HG03175 (cell line): ENCODE results near the gene CCL11.

ENCODE experiments used
- ATAC-seq: cut with Tn5 transposase; IDR thresholded peaks from one replicate; pipeline ENCODE4 v1.9.1; 2021; ENCODE audit warnings: mild to moderate bottlenecking, moderate library complexity; ENCODE audit not compliant: unreplicated experiment

CCL11 gene

GRCh38 chr17:34257299-34257985 is 28.1 kb upstream of the CCL11 start:
- ATAC-seq, result no peak

- no peak for ATAC-seq
Observed at GRCh38 chr17:34257986-34258326, 27.6 kb upstream of the CCL11 start.

GRCh38 chr17:34259146-34259545 is 26.4 kb upstream of the CCL11 start:
- no peak for ATAC-seq

GRCh38 chr17:34260861-34261260 is 24.7 kb upstream of the CCL11 start:
- no peak for ATAC-seq

- no peak for ATAC-seq
Observed at GRCh38 chr17:34261568-34262337, 23.8 kb upstream of the CCL11 start.

DNA sequence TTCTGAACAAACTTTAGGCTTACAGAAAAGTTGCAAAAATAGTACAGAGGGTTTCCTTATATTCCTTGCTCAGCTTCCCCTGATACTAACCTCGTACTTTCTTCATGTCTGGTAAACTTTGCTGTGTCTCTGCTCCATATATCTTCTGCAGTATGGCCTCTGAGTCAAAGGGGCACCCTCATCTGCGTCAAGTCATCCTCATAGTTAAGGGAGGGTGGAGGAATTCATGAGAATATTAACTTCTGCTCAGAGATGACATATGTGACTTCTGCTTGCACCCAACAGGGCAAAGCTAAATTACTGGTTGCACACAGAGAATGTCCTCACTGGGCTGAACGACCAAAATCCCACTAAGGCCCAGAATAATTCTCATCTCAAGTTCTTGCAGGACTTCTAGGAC is 19.8 kb upstream of the CCL11 start:
- ATAC-seq, result no peak

- ATAC-seq, result no peak
Observed at GRCh38 chr17:34269969-34270368, 15.6 kb upstream of the CCL11 start, which contains the start of gene CCL7. TSS of gene CCL7 (plus strand) at chr17:34270221. CDS start at chr17:34270291, 70 bp downstream.

GRCh38 chr17:34275881-34276280 is 9.7 kb upstream of the CCL11 start:
- ATAC-seq, result no peak

DNA sequence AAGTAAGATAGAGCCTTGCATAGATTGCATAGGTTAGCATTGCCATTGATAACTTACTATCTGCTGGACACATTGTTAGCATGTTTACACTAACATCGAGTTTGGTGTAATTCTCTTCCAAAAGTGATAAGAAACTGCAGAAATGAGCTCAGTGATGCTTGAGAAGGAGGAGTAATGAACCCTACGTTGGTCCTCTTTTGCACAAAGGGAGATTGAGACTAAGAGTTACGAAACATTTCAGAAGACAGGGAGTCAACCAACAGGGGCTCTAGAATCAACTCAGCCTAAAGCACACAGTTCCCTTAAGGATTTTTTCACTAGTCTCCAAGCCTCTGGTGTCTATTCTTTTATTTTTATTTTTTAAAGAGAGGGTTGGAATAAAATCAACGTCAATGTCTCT is 8.7 kb upstream of the CCL11 start:
- no peak for ATAC-seq

DNA sequence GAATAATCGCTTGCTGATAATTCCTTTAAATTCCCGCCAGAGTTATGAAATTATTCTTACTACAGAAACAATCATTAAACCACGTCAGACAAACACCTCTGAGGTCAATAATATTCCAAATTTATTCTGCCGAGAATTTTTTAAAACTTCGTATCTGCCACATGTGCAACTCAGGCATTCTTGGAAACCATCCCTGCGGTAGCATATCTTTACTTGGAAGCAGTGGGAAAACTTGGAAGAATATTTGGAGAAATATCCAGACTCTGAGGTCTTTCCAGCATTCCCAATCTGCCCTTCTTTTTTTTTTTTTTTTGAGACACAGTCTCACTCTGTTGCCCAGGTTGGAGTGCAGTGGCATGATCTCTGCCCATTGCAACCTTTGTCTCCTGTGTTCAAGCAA is 2.0 kb upstream of the CCL11 start:
- ATAC-seq, result no peak

- no peak for ATAC-seq
Observed at GRCh38 chr17:34287875-34288274, 2.3 kb downstream of the CCL11 start.

- no peak for ATAC-seq
Observed at GRCh38 chr17:34290586-34290985, 5.0 kb downstream of the CCL11 start.

DNA sequence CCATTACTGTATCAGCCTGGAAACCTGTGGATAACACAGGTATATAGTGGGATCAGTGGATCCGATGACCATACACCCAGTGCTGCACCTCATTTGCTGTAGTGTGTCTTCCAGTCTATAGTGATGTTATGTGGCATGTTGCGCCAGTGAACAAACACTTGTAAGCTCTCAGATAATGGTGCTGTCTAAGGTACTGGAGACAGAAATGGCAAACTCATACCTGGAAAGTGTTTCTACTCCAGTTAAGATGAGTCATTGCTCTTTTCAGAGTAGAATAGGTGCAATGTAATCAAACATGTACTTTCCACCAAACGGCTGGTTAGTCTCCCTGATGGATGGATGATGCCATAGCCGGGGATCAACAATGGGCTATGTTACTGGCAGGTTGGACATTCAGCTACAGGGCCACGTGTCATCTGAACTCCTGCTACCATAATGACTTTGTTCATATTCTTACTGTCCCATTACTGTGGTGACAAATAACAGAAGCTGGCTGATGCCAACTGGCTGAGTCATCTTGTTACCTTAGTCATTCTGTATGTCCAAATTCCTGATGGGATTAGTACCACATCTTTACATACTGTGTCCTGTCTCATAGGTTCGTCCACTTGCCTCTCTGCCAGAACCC is 6.3 kb downstream of the CCL11 start:
- ATAC-seq, result no peak

GRCh38 chr17:34299027-34299426 is 13.5 kb downstream of the CCL11 start:
- ATAC-seq, result no peak

DNA sequence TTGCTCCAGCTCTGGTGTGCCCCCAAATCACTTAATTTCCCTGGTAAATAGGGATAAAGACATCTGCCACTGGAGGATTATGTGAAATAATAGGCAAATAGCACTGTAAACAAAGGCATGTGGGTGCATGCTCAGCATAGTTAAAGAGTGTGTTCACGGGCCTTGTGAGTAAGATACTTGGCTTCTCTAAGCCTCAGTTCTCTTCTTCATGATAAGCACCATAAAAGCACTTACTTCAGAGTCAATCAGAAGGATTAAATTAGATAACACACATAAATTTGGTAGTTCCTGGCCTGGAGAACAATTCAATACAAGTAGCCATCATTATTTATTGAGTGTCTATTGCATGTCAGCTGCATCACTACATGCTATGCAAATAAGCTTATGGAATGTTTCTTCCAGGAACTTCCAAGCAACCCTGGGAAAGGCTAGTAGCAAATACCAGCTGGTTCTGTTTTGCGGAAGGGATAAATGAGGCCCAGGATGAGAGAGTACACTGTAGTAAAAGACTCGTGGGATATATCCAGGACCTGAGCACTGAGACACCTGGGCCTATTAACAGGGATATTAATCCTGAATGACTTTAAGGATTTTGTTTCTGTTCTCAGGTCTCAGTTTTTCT is 14.5 kb downstream of the CCL11 start:
- no peak for ATAC-seq

DNA sequence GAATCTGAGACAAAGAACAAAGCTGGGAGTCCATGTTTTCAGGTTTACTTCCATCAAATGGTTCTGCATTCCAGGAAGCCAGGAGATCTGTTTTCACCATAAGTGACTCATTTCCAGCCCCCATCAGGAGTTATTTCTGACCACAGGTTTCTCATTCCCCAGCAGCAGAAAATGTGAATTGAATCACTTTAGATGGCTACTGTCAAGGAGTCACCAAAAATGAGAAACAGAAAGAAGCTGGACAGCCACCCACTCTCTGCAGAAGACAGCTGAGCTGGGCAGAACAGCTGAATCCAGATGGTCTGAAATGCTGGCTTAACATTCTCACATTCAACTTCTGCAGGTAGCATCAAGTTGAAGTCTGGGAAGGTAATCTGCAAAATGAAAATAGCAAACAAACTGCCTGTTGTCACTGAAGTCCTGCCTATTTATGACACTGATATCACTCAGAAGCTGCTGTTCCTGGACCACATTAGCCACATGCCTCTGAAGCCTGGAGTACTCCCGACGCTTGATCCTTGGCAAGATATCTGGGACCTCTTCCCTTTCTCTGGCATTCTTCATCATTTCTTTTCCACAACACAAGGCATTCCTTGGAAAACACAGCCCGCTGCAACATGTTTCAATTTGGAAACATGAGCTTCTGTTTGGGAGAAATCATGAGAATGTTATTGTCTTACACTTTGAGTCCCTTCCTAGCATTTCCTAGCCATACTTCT is 15.3 kb downstream of the CCL11 start:
- no peak for ATAC-seq

DNA sequence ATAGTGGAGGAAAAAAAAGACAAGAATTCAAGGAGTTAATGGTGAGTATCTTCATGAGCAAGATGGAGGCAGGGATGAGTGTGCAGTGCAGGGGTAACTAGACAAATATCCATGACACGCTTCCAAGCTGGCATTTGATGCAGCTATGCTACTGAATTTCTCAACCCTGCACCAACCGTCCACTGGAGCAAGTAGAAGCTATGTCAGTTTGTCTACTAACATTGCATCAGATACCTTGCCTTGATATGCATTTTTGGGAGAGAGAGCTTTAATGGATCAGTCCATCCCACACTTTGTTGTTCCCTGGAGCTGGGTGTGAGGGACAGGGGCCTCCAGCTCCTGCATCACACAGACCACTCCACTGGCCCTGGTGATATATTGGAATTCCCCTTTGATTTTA is 16.4 kb downstream of the CCL11 start:
- no peak for ATAC-seq

DNA sequence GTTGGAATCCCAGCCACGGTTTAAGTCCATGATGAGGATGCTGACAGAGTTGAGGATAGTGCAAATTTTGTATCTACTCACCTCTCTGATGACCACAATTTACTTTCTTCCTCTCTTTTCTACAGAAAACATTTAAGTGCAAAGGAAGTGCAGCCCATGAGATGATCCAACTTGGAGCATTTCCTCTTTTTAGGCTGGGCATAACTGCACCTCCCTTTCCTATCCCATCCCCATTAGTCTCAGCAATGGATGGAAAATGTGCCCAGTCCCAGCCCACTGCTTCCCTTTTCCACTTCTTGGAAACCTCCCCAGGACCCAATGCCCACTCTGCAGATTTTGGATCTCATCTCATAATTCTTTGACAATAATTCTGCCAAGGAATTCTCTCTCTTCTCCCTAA is 17.1 kb downstream of the CCL11 start:
- ATAC-seq, result no peak

- ATAC-seq, result no peak
Observed at GRCh38 chr17:34303606-34304005, 18.1 kb downstream of the CCL11 start.

- ATAC-seq, result no peak
Observed at GRCh38 chr17:34305061-34305460, 19.5 kb downstream of the CCL11 start.

- no peak for ATAC-seq
Observed at GRCh38 chr17:34305606-34306005, 20.1 kb downstream of the CCL11 start.
